Left lung (tissue), 10 donors: ENCODE measurements around the gene PPP1R10. TPM values are rescaled to one million over a fixed set of nuclear protein-coding genes. Genes with fewer than 3 reads are reported as not detected.

Experiments
- ATAC-seq: fragments of 200-7000 bp; cut with Tn5 transposase; one replicate; pipeline ENCODE4 v1.9.1; 2020; ENCODE audit warnings: moderate library complexity
- DNase-seq, 4 donors: peaks; one replicate each; pipeline ENCODE4 v3.0.0-alpha.2; 2013 to 2020
- H3K27ac ChIP-seq, 2 donors: fragments of 200-600 bp; sonication (generic) in 1 of 2; one replicate each; pipeline versions ENCODE4 v1.5.0 to v1.8.0; 2020 to 2021
- H3K27me3 ChIP-seq, 2 donors: fragments of 200-600 bp; sonication (generic) in 1 of 2; one replicate each; pipeline versions ENCODE4 v1.5.0 to v1.8.0; 2020 to 2021
- H3K36me3 ChIP-seq, 2 donors: fragments of 200-600 bp; sonication (generic) in 1 of 2; one replicate each; pipeline versions ENCODE4 v1.5.0 to v1.8.0; 2020 to 2021
- H3K4me1 ChIP-seq, 2 donors: fragments of 200-600 bp; one replicate each; pipeline ENCODE4 v1.8.0; 2021
- H3K4me3 ChIP-seq, 2 donors: fragments of 200-600 bp; sonication (generic) in 1 of 2; one replicate each; pipeline versions ENCODE4 v1.5.0 to v1.8.0; 2020 to 2021; ENCODE audit warnings: mild to moderate bottlenecking in 1 of 2
- H3K9me3 ChIP-seq, 2 donors: fragments of 200-600 bp; sonication (generic) in 1 of 2; one replicate each; pipeline versions ENCODE4 v1.5.0 to v1.8.0; 2020 to 2021
- intact Hi-C, 2 donors: fragments of 100-400 bp; cut with DNase I; formaldehyde crosslinking; loops; one replicate each; pipeline versions ENCODE4 v1.11.2 to v1.14.2; 2022
- microRNA-seq, 2 donors: library from miRNA; unstranded; fragments of <30 nt; microRNA quantifications; one replicate each; pipeline ENCODE4, GENCODE V29; 2019
- polyA plus RNA-seq, 6 donors: library from polyadenylated mRNA; unstranded; fragments of 120-200 nt; gene quantifications; one replicate each; pipeline ENCODE4 v1.2.1, GENCODE V29; 2013; ENCODE audit not compliant: insufficient read length in 6 of 6
- total RNA-seq, 2 donors: library from RNA; stranded (reverse); fragmentation: NEBNext Ultra II Directional; extraction: Animal tissue kit (Norgen Biotek cat#: 25700); gene quantifications; one replicate each; pipeline ENCODE4 v1.2.1, GENCODE V29; 2021
- TF ChIP-seq, protein P1 (sequence below), 2 donors: fragments of 200-600 bp; sonication (generic) in 1 of 2; IDR thresholded peaks; one replicate each; pipeline versions ENCODE4 v1.5.0 to v1.8.0; 2021; ENCODE audit warnings: antibody characterized with exemption in 2 of 2
- donor health status: DM: no; HTN: yes; CAD: no.
- donor health status: DM: no; HTN: no; CAD: no.

Gene PPP1R10
- total and polyA plus RNA-seq, 8 donors: 44.9 to 71.1 (median 49.6) TPM

DNA sequence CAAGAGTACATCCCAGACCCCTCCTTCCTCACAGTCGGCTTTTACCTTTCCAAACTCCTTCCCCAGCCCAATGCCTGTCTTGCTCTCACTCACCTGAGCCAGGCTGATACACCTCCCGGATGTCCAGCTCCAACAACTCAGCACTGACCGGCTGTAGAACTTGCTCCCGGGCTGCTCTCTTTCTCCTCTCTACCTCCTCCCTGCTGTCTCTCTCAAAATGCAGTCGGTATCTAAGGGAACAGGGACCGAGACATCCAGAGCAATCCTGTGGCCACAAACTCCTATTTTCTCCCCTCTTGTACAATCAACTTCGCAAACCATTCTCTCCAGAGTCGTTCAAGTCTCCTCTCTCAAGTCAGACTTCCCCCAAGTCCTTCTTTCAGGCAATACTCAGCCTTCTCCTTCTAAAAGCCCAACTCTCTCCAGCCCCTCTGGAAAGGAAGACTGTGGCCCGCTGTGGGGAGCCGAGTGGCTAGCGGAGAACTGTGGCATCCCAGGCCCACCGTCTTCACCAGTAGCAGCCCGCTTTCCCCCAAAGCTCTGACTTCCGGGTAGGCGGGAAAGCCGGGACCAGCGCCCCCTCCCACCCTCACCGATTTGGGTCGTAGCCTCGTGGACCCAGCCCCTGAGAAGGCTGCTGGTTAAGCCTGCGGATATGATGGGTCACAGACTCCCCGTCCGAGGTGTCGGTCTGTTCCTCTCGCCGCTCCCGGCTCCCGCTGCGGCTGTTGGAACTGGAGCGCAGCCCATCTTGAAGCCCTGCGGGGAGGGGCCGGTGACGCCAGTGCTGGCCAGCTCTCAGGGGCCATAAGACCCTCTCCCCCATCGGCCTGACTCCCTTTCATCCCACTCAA lies 61.9 kb downstream of the PPP1R10 start:
- ATAC-seq: peak; percentile 5
- intact Hi-C loops: no loop called here
- DNase-seq: peak; percentile 55 to 85 (median 76)

GRCh38 chr6:30554404-30554803 lies 62.6 kb downstream of the PPP1R10 start:
- DNase-seq (no peak), ATAC-seq (no peak)
- Histone ChIP-seq H3K27me3 (no peaks in the 10 kb centered on the region), H3K4me1 (peaks cover 16 to 30% of the 10 kb centered on the region in 2 donors), H3K9me3 (no peaks in the 10 kb centered on the region), H3K36me3 (peaks cover 0 to 46% of the 10 kb centered on the region in 2 donors), H3K4me3 (peak overlapping the region in 1 of 2 donors; percentile 100), H3K27ac (no peak overlapping the region)
- TF ChIP-seq, protein P1, sequence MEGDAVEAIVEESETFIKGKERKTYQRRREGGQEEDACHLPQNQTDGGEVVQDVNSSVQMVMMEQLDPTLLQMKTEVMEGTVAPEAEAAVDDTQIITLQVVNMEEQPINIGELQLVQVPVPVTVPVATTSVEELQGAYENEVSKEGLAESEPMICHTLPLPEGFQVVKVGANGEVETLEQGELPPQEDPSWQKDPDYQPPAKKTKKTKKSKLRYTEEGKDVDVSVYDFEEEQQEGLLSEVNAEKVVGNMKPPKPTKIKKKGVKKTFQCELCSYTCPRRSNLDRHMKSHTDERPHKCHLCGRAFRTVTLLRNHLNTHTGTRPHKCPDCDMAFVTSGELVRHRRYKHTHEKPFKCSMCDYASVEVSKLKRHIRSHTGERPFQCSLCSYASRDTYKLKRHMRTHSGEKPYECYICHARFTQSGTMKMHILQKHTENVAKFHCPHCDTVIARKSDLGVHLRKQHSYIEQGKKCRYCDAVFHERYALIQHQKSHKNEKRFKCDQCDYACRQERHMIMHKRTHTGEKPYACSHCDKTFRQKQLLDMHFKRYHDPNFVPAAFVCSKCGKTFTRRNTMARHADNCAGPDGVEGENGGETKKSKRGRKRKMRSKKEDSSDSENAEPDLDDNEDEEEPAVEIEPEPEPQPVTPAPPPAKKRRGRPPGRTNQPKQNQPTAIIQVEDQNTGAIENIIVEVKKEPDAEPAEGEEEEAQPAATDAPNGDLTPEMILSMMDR (IDR thresholded peaks at IDR 0.05): no peak
- intact Hi-C loops: no loop called here

More for the DNA sequence above, 61.9 kb downstream of the PPP1R10 start:
- Histone ChIP-seq H3K27me3 (no peaks in the 10 kb centered on the region), H3K9me3 (no peaks in the 10 kb centered on the region), H3K4me1 (peaks cover 16 to 30% of the 10 kb centered on the region in 2 donors), H3K36me3 (peaks cover 0 to 38% of the 10 kb centered on the region in 2 donors), H3K27ac (peak overlapping the region; percentile 98 to 100), H3K4me3 (peak overlapping the region; percentile 84 to 100)
- TF ChIP-seq, protein P1 (IDR thresholded peaks at IDR 0.05): no peak

Small RNAs within 50 kb of the gene (microRNA-seq; reads per million reads assigned to microRNA genes)
- 49.1 to 112 reads per million in 2 donors for gene MIR877

Other genes with a start within 250 kb of the PPP1R10 start
- 100 to 1,000 TPM; 440 to 636 TPM for gene HLA-E, start 127.7 kb downstream of the PPP1R10 start, total RNA-seq
- gene HLA-E, start 127.7 kb downstream of the PPP1R10 start, polyA plus RNA-seq: 100 to 1,000 TPM; 184 to 210 (median 196) TPM
- gene GNL1, start 60.8 kb downstream of the PPP1R10 start, total RNA-seq: 10 to 100 TPM; 52.5 to 61.0 TPM
- 100 to 1,000 TPM in 4 of 6 donors, 10 to 100 TPM in 2; 96.5 to 108 (median 106) TPM for gene GNL1, start 60.8 kb downstream of the PPP1R10 start, polyA plus RNA-seq
- 10 to 100 TPM in 1 of 2 donors, 1 to 10 TPM in 1; 5.7 to 10.1 TPM for gene PRR3, start 59.9 kb downstream of the PPP1R10 start, total RNA-seq
- 10 to 100 TPM; 34.5 to 44.1 (median 37.9) TPM for gene PRR3, start 59.9 kb downstream of the PPP1R10 start, polyA plus RNA-seq
- 10 to 100 TPM; 37.9 to 47.6 TPM for gene ABCF1, start 45.8 kb downstream of the PPP1R10 start, total RNA-seq
- 10 to 100 TPM; 60.2 to 75.1 (median 62.1) TPM for gene ABCF1, start 45.8 kb downstream of the PPP1R10 start, polyA plus RNA-seq
- gene MRPS18B, start 597 bp upstream of the PPP1R10 start, total RNA-seq: 10 to 100 TPM; 36.6 to 54.7 TPM
- gene MRPS18B, start 597 bp upstream of the PPP1R10 start, polyA plus RNA-seq: 10 to 100 TPM; 41.2 to 50.5 (median 43.5) TPM
- 10 to 100 TPM in 1 of 2 donors, 1 to 10 TPM in 1; 8.6 to 10.6 TPM for gene ATAT1, start 9.6 kb upstream of the PPP1R10 start, total RNA-seq
- gene ATAT1, start 9.6 kb upstream of the PPP1R10 start, polyA plus RNA-seq: 10 to 100 TPM; 52.2 to 73.0 (median 64.2) TPM
- gene C6orf136, start 29.9 kb upstream of the PPP1R10 start, total RNA-seq: 10 to 100 TPM; 15.2 to 16.4 TPM
- 10 to 100 TPM; 10.7 to 18.1 (median 14.4) TPM for gene C6orf136, start 29.9 kb upstream of the PPP1R10 start, polyA plus RNA-seq
- 10 to 100 TPM; 23.8 to 28.1 TPM for gene DHX16, start 55.8 kb upstream of the PPP1R10 start, total RNA-seq
- 10 to 100 TPM; 34.0 to 43.4 (median 41.8) TPM for gene DHX16, start 55.8 kb upstream of the PPP1R10 start, polyA plus RNA-seq
- gene PPP1R18, start 69.4 kb upstream of the PPP1R10 start, total RNA-seq: 100 to 1,000 TPM in 1 of 2 donors, 10 to 100 TPM in 1; 51.8 to 117 TPM
- gene PPP1R18, start 69.4 kb upstream of the PPP1R10 start, polyA plus RNA-seq: 10 to 100 TPM; 36.7 to 54.4 (median 42.4) TPM
- gene NRM, start 73.7 kb upstream of the PPP1R10 start, total RNA-seq: 10 to 100 TPM; 13.1 to 17.4 TPM
- 10 to 100 TPM; 36.9 to 55.1 (median 41.1) TPM for gene NRM, start 73.7 kb upstream of the PPP1R10 start, polyA plus RNA-seq
- gene MDC1, start 100.0 kb upstream of the PPP1R10 start, total RNA-seq: 10 to 100 TPM; 28.2 to 38.6 TPM
- gene MDC1, start 100.0 kb upstream of the PPP1R10 start, polyA plus RNA-seq: 10 to 100 TPM; 43.5 to 53.6 (median 49.9) TPM
- 100 to 1,000 TPM; 409 to 602 TPM for gene TUBB, start 103.1 kb upstream of the PPP1R10 start, total RNA-seq
- 1,000 to 10,000 TPM; 1,093 to 1,665 (median 1,153) TPM for gene TUBB, start 103.1 kb upstream of the PPP1R10 start, polyA plus RNA-seq
- 100 to 1,000 TPM; 148 to 206 TPM for gene FLOT1, start 125.4 kb upstream of the PPP1R10 start, total RNA-seq
- gene FLOT1, start 125.4 kb upstream of the PPP1R10 start, polyA plus RNA-seq: 100 to 1,000 TPM; 115 to 135 (median 124) TPM
- 10 to 100 TPM; 36.1 to 77.0 TPM for gene IER3, start 127.3 kb upstream of the PPP1R10 start, total RNA-seq
- gene IER3, start 127.3 kb upstream of the PPP1R10 start, polyA plus RNA-seq: 10 to 100 TPM in 5 of 6 donors, 1 to 10 TPM in 1; 5.5 to 38.8 (median 12.9) TPM